ENCODE results near the gene OXCT2.

The OXCT2 gene

DNA sequence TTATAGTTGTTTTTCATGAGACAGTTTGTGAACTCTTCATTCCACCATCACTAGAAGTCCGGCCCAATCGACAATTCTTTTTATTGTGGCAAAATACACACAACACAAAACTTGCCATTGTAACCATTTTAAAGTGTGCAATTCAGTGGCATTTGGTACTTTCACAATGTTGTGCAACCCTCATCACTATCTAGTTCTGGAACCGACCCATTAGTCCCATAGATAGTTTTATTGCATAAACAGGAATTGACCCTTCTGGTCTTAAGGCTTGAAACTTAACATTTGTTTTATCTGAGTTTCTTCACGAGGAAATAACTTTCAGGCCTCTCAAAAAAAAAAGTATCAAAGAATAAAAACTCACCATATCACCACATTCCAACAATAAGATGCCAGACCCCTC, 41.3 kb downstream of the OXCT2 start:
- TF ChIP-seq, protein P1, sequence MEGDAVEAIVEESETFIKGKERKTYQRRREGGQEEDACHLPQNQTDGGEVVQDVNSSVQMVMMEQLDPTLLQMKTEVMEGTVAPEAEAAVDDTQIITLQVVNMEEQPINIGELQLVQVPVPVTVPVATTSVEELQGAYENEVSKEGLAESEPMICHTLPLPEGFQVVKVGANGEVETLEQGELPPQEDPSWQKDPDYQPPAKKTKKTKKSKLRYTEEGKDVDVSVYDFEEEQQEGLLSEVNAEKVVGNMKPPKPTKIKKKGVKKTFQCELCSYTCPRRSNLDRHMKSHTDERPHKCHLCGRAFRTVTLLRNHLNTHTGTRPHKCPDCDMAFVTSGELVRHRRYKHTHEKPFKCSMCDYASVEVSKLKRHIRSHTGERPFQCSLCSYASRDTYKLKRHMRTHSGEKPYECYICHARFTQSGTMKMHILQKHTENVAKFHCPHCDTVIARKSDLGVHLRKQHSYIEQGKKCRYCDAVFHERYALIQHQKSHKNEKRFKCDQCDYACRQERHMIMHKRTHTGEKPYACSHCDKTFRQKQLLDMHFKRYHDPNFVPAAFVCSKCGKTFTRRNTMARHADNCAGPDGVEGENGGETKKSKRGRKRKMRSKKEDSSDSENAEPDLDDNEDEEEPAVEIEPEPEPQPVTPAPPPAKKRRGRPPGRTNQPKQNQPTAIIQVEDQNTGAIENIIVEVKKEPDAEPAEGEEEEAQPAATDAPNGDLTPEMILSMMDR (IDR thresholded peaks at IDR 0.05; ENCODE audit: insufficient read depth, low read depth, low read length, missing control alignments), result no peak
- H3K4me3 ChIP-seq (ENCODE audit: low read length), result no peak overlapping the region
- no peak for DNase-seq (ENCODE audit: low read depth)

DNA sequence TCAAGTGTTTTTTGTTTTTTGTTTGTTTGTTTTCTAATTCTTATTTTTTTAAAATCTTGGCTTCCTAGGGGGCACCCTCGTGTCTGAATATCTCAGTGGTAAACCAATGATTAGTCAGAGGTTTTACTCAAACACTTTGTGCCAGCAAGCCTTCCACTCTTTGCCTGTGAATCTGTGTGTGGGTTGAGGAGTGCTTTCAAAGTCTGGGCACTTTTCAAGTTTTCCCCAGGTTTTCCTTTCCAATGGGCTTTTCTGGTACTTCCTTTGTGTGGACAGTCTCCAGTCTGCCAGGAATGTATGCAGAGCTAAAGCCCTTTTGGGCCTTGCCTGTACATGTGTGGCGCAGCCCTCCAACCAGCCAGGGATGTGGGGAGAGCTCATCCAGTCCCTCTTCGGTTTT, 42.1 kb downstream of the OXCT2 start:
- peak; percentile 36 for DNase-seq (ENCODE audit: low read depth)
- TF ChIP-seq, protein P1 (IDR thresholded peaks at IDR 0.05; ENCODE audit: insufficient read depth, low read depth, low read length, missing control alignments), result no peak
- no peak overlapping the region for H3K4me3 ChIP-seq (ENCODE audit: low read length)

- H3K4me3 ChIP-seq (ENCODE audit: low read length), result no peak overlapping the region
- DNase-seq (ENCODE audit: low read depth), result no peak
- TF ChIP-seq, protein P1 (IDR thresholded peaks at IDR 0.05; ENCODE audit: insufficient read depth, low read depth, low read length, missing control alignments), result no peak
Measured at GRCh38 chr1:39727932-39728317, 43.2 kb downstream of the OXCT2 start.

GRCh38 chr1:39727221-39727931, 43.8 kb downstream of the OXCT2 start:
- DNase-seq (ENCODE audit: low read depth), result no peak

DNA sequence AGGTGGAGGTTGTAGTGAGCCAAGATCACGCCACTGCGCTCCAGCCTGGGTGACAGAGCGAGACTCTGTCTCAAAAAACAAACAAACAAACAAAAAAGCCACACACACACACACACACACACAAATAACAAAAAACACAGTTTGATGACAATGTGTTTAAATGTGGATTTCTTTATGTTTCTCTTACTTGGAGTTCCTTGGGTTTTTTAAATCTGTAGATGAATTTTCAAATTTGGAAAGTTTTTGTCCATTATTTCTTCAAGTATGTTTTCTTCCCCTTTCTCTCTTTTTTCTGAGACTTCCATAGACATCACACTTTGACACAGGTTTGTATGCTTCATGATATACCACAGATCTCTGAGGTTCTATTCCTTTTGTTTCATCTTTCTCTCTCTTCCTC, 44.5 kb downstream of the OXCT2 start:
- TF ChIP-seq, protein P1 (IDR thresholded peaks at IDR 0.05; ENCODE audit: insufficient read depth, low read depth, low read length, missing control alignments), result no peak
- no peak for DNase-seq (ENCODE audit: low read depth)
- no peak overlapping the region for H3K4me3 ChIP-seq (ENCODE audit: low read length)

More at GRCh38 chr1:39727221-39727931, 43.8 kb downstream of the OXCT2 start:
- TF ChIP-seq, protein P1 (IDR thresholded peaks at IDR 0.05; ENCODE audit: insufficient read depth, low read depth, low read length, missing control alignments), result no peak
- no peak overlapping the region for H3K4me3 ChIP-seq (ENCODE audit: low read length)

- TF ChIP-seq, protein P1 (IDR thresholded peaks at IDR 0.05; ENCODE audit: insufficient read depth, low read depth, low read length, missing control alignments), result no peak
- no peak overlapping the region for H3K4me3 ChIP-seq (ENCODE audit: low read length)
- DNase-seq (ENCODE audit: low read depth), result peak; percentile 94
Measured at GRCh38 chr1:39722495-39722894, 48.7 kb downstream of the OXCT2 start.

DNA sequence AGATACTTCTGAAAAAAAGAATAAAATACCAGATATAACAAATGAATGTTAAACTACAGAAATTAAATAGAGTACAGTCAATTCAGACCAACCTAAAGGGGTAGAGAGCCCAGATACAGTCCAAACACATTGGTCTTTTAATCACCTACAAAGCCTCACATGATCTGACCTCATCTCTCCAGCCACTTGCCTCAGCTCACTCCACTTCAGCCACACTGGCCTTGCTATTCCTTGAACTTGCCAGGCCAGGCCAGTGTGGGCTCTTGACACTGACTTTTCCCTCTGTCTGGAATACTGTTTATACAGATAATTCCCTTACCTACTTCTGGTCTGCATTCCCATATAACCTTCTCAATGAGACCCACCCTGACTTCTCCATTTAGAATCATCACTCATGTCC, 49.5 kb downstream of the OXCT2 start:
- no peak overlapping the region for H3K4me3 ChIP-seq (ENCODE audit: low read length)
- no peak for DNase-seq (ENCODE audit: low read depth)
- TF ChIP-seq, protein P1 (IDR thresholded peaks at IDR 0.05; ENCODE audit: insufficient read depth, low read depth, low read length, missing control alignments), result no peak
